ENCODE results near the gene FAM237A.

GRCh38 chr2:206693399-206694137 is 51.3 kb downstream of the FAM237A start:
- TF ChIP-seq POLR2AphosphoS5 (IDR thresholded peaks at IDR 0.05) (no peak), CTCF (IDR thresholded peaks at IDR 0.05) (peak; percentile 50 to 68 (median 56))
